MCF 10A (cell line): ENCODE measurements around the gene CRYL1. TPM values are rescaled to one million over a fixed set of nuclear protein-coding genes. Genes with fewer than 3 reads are reported as not detected.
"Not testable (repeated sequence)": the region's sequence is repeated elsewhere in the genome, so short reads cannot be mapped to it uniquely, and the experiment has no call there.

ENCODE experiments used
- BruUV-seq: library from RNA; stranded (reverse); fragments of 400-500 nt; replicated peaks from 2 replicates; lab custom pipeline; 2021; lab: Mats Ljungman, UMichigan
- CTCF ChIA-PET: fragments of 300-600 bp; sonication (Branson Sonifier 250); formaldehyde crosslinking; extraction: SDS; loops from one replicate; lab custom pipeline; 2021; ENCODE audit warnings: antibody characterized with exemption, inconsistent platforms; lab: Yijun Ruan, JAX
- POLR2A ChIA-PET: fragments of 300-600, 350-650 bp; sonication (Branson Sonifier 250); formaldehyde crosslinking; extraction: SDS; loops from one replicate; lab custom pipeline; 2020; ENCODE audit warnings: antibody characterized with exemption, inconsistent platforms; lab: Yijun Ruan, JAX
- DNase-seq: peaks from one replicate; pipeline ENCODE4 v3.0.0-alpha.2; 2018; ENCODE audit not compliant: unreplicated experiment
- H3K27ac Mint-ChIP-seq: one replicate; pipeline ENCODE4 v1.8.0; 2022; ENCODE audit warnings: mild to moderate bottlenecking, low read depth, mixed read lengths; ENCODE audit not compliant: unreplicated experiment
- H3K27me3 Mint-ChIP-seq: one replicate; pipeline ENCODE4 v1.8.0; 2022; ENCODE audit warnings: mixed read lengths; ENCODE audit not compliant: insufficient read depth, unreplicated experiment
- H3K36me3 Mint-ChIP-seq: one replicate; pipeline ENCODE4 v1.8.0; 2022; ENCODE audit warnings: mild to moderate bottlenecking, moderate library complexity, mixed read lengths; ENCODE audit not compliant: insufficient read depth, unreplicated experiment
- H3K4me1 Mint-ChIP-seq: one replicate; pipeline ENCODE4 v1.8.0; 2022; ENCODE audit warnings: mixed read lengths; ENCODE audit not compliant: insufficient read depth, unreplicated experiment
- H3K4me3 Mint-ChIP-seq: one replicate; pipeline ENCODE4 v1.8.0; 2022; ENCODE audit warnings: mild to moderate bottlenecking, moderate library complexity, mixed read lengths; ENCODE audit not compliant: unreplicated experiment
- H3K9me3 Mint-ChIP-seq: one replicate; pipeline ENCODE4 v1.8.0; 2022; ENCODE audit warnings: mixed read lengths; ENCODE audit not compliant: unreplicated experiment
- CTCF ChIP-seq: fragments of 200-600 bp; IDR thresholded peaks from one replicate; pipeline ENCODE4 v1.8.0; 2022; ENCODE audit warnings: antibody characterized with exemption, mild to moderate bottlenecking; ENCODE audit not compliant: unreplicated experiment
- intact Hi-C: fragments of 100-400 bp; cut with micrococcal nuclease; formaldehyde crosslinking; loops from 2 replicates; pipeline ENCODE4 v1.14.1; 2022
- total RNA-seq: library from RNA; stranded (reverse); gene quantifications from 2 replicates; pipeline ENCODE4 v1.2.3, GENCODE V29; 2022

CRYL1 gene
- total RNA-seq, 1 experiment from 2014 or later, result 15.1 TPM

- H3K4me1 Mint-ChIP-seq, result peaks cover 5% of the 10 kb centered on the region
- peak overlapping the region; percentile 80 for H3K27ac Mint-ChIP-seq
- no peaks in the 10 kb centered on the region for H3K27me3 Mint-ChIP-seq
- ChIA-PET CTCF (no interaction called here), POLR2A (no interaction called here)
- TF ChIP-seq CTCF, result no peak
- intact Hi-C loops, result no loop called here
- DNase-seq, result no peak
- no peaks in the 10 kb centered on the region for H3K36me3 Mint-ChIP-seq
- H3K4me3 Mint-ChIP-seq, result no peak overlapping the region
- BruUV-seq, result no TSS peak
- H3K9me3 Mint-ChIP-seq, result peaks cover 7% of the 10 kb centered on the region
These were observed 89.2 kb downstream of the CRYL1 start for GRCh38 chr13:20436505-20436904.

- H3K36me3 Mint-ChIP-seq, result no peaks in the 10 kb centered on the region
- intact Hi-C loops, result no loop called here
- POLR2A ChIA-PET, result no interaction called here
- peaks cover 5% of the 10 kb centered on the region for H3K4me1 Mint-ChIP-seq
- H3K4me3 Mint-ChIP-seq, result no peak overlapping the region
- CTCF ChIA-PET, result no interaction called here
- DNase-seq, result no peak
- H3K9me3 Mint-ChIP-seq, result peaks cover 7% of the 10 kb centered on the region
- TF ChIP-seq CTCF, result no peak
- no TSS peak for BruUV-seq
- no peak overlapping the region for H3K27ac Mint-ChIP-seq
- no peaks in the 10 kb centered on the region for H3K27me3 Mint-ChIP-seq
These were observed 89.9 kb downstream of the CRYL1 start for GRCh38 chr13:20435616-20436368.

- H3K36me3 Mint-ChIP-seq, H3K27ac Mint-ChIP-seq, BruUV-seq, H3K4me1 Mint-ChIP-seq, DNase-seq, H3K9me3 Mint-ChIP-seq, H3K27me3 Mint-ChIP-seq, CTCF ChIA-PET, H3K4me3 Mint-ChIP-seq, intact Hi-C loops, POLR2A ChIA-PET: not testable (repeated sequence)
These were observed 91.4 kb downstream of the CRYL1 start for GRCh38 chr13:20434210-20434609.

GRCh38 chr13:20431687-20432384 is 93.8 kb downstream of the CRYL1 start:
- Mint-ChIP-seq H3K4me1 (peaks cover 4% of the 10 kb centered on the region), H3K9me3 (peaks cover 7% of the 10 kb centered on the region), H3K4me3 (no peak overlapping the region), H3K27ac (no peak overlapping the region), H3K27me3 (no peaks in the 10 kb centered on the region), H3K36me3 (peaks cover 5% of the 10 kb centered on the region)
- no peak for DNase-seq
- intact Hi-C loops, result no loop called here
- ChIA-PET CTCF (interaction anchor here (0.6 to 1.1 kb wide), 3 partner anchors 24 to 463 kb away, joined by 3 to 4 read pairs (median 3); no protein-coding TSS in a partner anchor), POLR2A (interaction anchor here (0.6 to 1.6 kb wide), 3 partner anchors 11 to 154 kb away, joined by 3 to 9 read pairs (median 4); no protein-coding TSS in a partner anchor)
- TF ChIP-seq CTCF, result no peak
- no TSS peak for BruUV-seq
